GM04504 (cell line): ENCODE data around the gene PFAS.
"Not testable (repeated sequence)": the region's sequence is repeated elsewhere in the genome, so short reads cannot be mapped to it uniquely, and the experiment has no call there.

Source experiments
- DNase-seq: peaks from one replicate; pipeline ENCODE4 v3.0.0-alpha.2; 2012; ENCODE audit warnings: low read depth

PFAS gene

DNA sequence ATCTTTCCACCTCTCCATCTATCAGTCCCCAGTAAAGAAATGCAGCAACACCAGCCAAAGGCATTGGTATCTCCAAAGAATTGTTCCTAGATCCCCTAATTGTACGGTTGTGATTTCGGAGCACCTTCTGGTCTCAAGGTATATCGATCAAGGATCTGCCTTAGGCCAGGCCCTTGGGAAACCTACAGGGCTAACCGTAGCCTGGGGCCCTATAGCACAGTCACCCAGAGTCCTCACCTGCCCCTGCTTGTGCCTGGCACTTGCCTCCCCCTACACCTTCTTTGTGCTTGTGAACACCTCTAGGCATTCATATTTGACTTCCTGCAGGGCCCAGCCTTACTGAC lies 21.9 kb upstream of the PFAS start:
- DNase-seq = no peak

- no peak for DNase-seq
These were observed 17.4 kb upstream of the PFAS start for GRCh38 chr17:8231701-8232100.

DNA sequence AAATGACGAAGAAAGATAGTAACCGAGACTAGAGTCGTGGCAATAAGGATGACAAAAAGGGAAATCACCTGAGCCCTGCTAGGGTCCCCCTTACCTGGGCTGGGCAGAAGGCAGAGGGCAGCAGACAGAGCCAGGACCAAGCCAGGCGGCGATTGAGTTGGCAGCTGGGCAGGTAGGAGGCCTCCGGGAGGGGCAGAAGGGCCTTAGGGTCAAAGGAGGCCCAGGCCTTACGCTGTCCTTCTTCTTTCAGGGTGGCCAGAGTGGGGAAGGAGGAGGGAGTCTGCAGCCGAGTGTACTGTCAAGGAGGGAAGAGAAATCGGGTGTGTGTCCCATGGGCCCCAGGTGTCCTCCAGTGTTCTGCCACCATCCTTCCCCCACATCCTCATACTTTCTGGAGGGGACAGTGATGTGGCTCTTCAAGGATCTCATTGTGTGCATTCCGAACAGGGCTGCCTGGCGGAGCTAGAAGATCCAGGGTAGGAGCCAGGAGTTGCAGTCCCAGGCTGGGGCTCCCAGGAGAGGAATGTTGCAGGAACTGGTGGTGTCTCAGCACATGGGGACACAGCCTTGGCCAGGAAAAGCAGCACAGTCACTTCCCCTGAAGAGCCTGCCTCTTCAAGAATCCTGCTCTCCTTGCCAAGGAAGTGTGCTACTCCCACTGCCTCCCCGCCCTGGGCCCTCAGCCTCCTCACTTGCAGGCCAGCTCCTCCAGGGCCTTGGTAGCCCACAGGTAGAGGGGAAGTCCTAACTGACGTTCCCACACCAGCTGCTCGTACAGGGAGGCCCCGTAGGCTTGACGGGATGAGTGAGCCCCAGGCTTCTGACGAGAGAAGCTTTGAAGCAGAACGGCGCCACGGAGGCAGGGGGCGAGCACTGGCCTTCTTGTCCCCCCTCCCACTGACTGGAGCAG lies 14.5 kb upstream of the PFAS start:
- DNase-seq = no peak

- no peak for DNase-seq
These were observed 13.4 kb upstream of the PFAS start for GRCh38 chr17:8235676-8236075.

- no peak for DNase-seq
These were observed 11.9 kb upstream of the PFAS start for GRCh38 chr17:8237175-8237574.

- DNase-seq = no peak
These were observed 11.2 kb upstream of the PFAS start for GRCh38 chr17:8237886-8238285.

GRCh38 chr17:8243827-8244226 lies 5.3 kb upstream of the PFAS start:
- no peak for DNase-seq

DNA sequence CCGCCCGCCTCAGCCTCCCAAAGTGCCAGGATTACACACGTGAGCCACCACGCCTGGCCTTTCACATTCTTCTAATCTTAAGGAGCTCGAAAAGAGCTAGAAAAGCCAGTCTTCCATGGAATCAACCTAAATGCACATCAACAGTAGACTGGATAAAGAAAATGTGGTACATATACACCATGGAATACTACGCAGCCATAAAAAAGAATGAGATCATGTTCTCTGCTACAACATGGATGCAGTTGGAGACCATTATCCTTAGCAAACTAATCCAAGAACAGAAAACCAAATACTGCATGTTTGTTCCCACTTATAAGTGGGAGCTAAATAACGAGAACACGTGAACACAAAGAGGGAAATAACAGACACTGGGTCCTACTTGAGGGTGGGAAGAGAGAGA lies 4.3 kb upstream of the PFAS start:
- DNase-seq = no peak

GRCh38 chr17:8249621-8250500 lies 772 bp downstream of the PFAS start:
- DNase-seq = no peak

- not testable (repeated sequence) for DNase-seq
These were observed 2.3 kb downstream of the PFAS start for GRCh38 chr17:8251411-8251810.

DNA sequence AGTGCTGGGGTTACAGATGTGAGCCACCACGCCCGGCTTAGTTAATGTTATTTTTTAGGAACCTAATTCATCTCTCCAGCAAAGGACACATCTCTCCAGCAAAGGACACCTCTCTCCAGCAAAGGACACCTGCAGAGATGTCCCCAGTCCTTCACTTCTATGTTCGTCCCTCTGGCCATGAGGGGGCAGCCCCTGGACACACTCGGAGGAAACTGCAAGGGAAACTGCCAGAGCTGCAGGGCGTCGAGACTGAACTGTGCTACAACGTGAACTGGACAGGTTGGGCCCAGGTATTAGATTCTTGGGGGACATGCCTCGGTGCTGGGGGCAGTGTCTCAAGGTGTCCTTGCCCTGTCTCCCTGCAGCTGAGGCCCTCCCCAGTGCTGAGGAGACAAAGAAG lies 4.7 kb downstream of the PFAS start:
- no peak for DNase-seq

DNA sequence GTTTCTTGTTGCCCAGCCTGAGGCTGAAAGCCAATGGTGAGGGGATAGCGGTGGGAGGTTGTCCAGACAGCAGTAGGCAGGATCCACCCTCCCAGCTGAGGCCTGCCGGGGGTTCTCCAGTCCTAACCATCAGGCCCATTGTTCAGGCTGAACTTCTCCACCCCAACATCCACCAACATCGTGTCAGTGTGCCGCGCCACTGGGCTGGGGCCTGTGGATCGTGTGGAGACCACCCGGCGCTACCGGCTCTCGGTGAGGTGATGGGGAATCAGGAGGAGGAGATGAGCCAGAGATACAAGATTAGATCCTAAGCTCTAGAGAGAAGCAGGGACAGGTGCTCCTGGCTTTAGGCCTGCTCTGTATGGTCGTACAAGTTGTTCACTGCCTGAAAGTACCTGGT lies 5.8 kb downstream of the PFAS start:
- DNase-seq = no peak

GRCh38 chr17:8255499-8255898 lies 6.4 kb downstream of the PFAS start:
- no peak for DNase-seq

- no peak for DNase-seq
These were observed 7.2 kb downstream of the PFAS start for GRCh38 chr17:8256291-8256690.

- no peak for DNase-seq
These were observed 7.6 kb downstream of the PFAS start for GRCh38 chr17:8256691-8257090.

DNA sequence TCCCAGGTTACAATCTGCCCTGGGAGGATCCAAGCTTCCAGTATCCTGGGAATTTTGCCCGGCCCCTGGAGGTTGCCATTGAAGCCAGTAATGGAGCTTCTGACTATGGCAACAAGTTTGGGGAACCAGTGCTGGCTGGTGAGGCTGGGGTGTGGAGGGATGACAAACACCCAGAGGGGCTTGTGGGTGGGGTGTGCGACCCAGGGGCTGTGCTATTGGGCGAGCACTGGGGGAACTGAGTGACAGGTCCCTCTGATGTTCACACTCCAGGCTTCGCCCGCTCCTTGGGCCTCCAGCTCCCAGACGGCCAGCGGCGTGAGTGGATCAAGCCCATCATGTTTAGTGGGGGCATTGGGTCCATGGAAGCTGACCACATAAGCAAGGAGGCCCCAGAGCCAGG lies 8.7 kb downstream of the PFAS start:
- no peak for DNase-seq

DNA sequence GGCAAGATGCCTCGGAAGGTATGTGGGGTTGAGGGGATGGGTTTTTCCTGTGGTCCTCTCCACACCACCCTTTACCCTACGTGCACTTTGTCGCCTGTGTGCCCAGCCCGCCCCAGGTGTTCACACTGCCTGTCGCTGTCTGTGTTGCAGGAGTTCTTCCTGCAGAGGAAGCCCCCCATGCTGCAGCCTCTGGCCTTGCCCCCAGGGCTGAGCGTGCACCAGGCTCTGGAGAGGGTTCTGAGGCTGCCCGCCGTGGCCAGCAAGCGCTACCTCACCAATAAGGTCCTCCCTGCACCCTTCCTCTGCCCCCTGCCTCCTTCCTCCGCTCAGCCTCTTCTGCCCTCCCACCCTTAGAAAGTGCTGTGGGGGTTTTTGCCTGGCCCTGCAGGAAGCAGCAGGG lies 15.2 kb downstream of the PFAS start:
- no peak for DNase-seq

DNA sequence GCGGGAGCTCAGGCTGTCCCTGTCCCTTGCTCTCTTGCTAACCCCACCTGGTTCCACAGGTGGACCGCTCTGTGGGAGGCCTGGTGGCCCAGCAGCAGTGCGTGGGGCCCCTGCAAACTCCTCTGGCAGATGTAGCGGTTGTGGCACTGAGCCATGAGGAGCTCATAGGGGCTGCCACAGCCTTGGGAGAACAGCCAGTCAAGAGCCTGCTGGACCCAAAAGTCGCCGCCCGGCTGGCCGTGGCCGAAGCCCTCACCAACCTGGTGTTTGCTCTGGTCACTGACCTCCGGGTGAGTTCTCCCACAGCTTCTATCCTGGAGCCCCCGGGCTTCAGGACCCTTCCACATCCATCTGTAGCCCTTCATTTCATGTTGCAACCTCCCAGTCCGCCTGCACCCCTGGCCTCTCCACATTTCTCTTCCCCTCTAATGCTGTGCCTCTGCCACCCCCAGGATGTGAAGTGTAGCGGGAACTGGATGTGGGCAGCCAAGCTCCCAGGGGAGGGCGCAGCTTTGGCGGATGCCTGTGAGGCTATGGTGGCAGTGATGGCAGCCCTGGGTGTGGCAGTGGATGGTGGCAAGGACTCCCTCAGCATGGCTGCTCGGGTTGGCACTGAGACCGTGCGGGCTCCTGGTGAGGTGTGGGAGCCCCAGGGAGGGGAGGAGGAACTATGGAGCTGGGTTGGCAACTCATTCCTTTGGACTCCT lies 15.9 kb downstream of the PFAS start:
- DNase-seq = no peak

- DNase-seq = no peak
These were observed 17.8 kb downstream of the PFAS start for GRCh38 chr17:8266648-8267479.

DNA sequence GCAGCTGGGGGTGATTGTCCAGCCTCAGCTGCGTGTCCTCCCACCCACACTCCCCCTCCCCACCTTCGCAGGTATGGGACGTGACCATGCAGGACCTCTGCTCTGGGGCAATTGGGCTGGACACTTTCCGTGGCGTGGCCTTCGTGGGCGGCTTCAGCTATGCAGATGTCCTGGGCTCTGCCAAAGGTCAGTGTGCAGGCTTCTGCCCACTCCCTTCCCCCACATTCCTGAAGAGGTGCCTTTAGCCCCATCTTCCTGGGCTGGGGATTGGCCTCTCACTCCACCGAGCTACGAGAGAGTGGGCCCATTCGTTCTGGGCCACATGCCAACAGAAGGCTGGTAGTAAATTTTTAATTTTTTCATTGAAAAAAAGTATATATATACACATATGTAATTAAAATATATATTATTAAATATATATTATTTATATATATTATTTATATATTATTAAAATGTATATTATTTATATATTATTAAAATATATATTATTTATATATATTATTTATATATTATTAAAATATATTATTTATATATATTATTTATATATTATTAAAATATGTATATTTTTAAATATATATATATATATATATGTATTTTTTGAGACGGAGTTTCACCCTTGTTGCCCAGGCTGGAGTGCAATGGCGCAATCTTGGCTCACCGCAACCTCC lies 18.5 kb downstream of the PFAS start:
- no peak for DNase-seq
